GM18870 (cell line): ENCODE data around the gene SYTL3.
"Not testable (repeated sequence)": the region's sequence is repeated elsewhere in the genome, so short reads cannot be mapped to it uniquely, and the experiment has no call there.

Experiments
- ATAC-seq: cut with Tn5 transposase; IDR thresholded peaks from one replicate; pipeline ENCODE4 v1.9.1; 2021; ENCODE audit warnings: moderate library complexity; ENCODE audit not compliant: unreplicated experiment

Gene SYTL3

DNA sequence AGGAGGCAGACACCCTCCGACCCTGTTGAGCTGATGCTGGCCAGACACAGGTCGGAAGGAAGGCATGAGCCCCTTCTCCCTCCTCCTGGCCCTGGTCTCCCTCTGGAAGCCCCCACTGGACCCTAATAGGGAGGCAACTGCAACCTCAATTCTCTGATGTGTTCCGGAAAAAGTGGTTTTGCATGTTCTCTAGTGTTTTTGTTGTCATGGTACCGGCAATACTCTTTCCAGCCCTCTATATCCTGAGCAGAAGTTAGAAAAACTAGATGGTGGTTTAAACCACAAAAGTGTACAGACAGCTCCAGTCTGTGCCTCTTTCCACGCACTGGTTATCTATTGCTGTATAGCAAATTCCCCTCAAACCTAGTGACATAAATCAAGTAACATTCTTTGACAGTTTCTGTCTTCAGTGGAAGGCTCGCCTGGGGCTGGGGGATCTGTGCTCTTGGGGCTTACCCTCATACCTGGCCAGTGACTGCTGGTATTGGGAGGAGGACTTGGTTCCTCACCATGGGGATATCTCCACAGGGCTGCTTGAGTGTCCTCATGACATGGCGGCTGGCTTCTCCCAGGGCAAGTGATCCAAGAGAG is 37.0 kb downstream of the SYTL3 start:
- ATAC-seq, result peak; percentile 70

- no peak for ATAC-seq
These were observed 37.7 kb downstream of the SYTL3 start for GRCh38 chr6:158687506-158687905.

DNA sequence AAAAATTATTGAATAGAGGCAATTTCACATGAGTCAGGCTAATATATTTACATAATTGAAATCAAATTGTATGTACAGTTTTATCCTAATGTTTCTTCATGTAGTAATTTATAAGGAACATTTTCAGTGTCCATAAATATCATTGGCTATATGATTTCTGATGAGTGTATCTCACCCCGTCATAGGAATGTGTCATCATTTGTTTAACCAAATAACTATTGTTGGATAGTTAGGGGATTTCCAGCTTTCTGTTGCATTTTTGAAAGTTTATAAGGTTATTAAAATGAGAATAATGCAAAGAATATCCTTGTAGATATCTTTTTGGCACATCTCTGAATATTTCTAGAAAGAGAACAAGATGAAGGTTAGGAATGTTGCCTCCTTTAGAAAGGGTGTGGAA is 39.0 kb downstream of the SYTL3 start:
- ATAC-seq, result no peak

DNA sequence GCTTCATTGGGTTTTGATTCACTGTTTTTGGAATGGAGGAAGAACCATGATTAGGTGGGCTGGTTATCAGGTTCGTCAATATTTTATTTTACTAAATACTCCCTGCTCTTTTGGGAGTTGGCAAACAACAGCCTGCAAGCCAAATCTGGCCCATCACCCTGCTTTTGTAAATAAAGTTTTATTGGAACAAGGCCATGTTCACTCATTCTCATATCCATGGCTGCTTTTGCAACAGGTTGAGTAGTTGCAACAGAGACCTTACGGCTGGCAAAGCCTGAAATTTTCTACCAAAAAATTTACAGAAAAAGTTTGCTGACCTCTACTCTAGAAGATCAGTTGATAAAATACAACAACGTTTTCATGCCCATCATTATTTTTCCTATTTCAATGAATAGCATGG is 45.1 kb downstream of the SYTL3 start:
- ATAC-seq, result no peak

DNA sequence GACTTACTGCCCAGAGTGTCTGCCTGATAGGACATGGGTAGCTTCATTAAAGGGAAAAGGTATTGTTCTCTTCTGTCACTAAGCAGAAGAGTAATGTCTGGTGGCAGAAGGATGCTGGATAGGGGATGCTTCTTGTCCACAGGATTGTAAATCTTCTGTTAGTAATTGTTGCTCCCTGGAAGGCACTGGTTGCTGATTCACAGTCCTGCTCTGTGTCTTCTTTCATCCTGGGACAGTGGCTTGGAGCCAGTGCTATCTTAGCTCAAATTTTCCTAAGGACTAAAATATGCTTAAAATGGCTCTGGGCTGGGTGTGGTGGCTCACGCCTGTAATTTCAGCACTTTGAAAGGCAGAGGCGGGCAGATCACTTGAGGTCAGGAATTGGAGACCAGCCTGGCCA is 48.0 kb downstream of the SYTL3 start:
- no peak for ATAC-seq

- ATAC-seq, result no peak
These were observed 49.1 kb downstream of the SYTL3 start for GRCh38 chr6:158698931-158699330.

DNA sequence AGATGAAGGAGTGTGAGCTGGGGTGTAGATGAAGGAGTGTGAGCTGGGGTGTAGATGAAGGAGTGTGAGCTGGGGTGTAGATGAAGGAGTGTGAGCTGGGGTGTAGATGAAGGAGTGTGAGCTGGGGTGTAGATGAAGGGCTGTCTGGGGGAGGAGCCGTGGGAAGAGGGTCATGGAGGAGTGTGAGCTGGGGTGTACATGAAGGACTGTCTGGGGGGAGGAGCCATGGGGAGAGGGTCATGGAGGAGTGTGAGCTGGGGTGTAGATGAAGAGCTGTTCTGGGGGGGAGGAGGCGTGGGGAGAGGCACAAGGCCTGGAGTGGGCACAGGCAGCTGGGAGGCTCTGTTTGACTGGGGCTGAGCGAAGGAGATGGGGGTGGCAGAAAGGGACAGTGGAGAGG is 51.4 kb downstream of the SYTL3 start:
- ATAC-seq, result not testable (repeated sequence)

GRCh38 chr6:158703111-158703836 is 53.4 kb downstream of the SYTL3 start:
- no peak for ATAC-seq

DNA sequence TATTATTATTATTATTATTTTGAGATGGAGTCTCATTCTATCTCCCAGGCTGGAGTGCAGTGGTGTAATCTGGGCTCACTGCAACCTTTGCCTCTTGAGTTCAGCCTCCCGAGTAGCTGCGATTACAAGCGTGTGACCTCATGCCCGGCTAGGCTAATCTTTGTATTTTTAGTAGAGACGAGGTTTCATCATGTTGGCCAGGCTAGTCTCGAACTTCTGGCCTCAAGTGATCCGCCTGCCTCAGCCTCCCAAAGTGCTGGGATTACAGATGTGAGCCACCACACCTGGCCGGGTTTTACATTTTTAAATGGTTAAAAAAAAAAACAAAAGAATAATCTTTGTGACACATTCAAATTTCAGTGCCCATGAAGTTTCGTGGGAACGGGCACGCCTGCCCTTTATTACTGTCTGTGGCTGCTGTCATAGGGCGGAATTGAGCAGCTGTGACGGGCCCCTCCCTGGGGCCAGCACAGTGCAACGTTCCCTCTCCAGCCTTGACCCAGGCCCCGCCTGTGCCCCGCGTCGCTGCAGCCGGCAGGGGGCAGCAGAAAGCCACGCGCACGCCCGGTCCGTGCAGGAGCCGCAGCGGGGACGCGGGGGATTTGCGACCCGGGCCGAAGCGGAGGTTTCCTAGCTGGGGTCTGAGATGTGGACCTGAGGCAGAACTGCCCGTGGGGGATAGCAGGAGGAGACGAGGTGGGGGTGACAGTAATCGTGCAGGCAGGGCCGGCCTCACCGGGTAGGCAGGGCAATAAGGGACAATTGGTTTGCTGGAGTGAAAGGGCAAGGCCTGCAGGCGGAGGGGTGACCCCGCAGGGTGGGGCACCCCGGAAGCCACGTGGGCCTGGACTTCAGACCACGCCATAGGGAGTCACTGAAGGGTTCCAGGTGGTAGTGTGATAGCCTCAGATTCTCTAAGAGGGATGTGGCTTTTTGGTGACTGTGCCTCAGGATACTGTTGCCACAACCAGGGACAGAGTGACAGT is 54.3 kb downstream of the SYTL3 start:
- peak; percentile 82 for ATAC-seq

GRCh38 chr6:158705386-158706126 is 55.7 kb downstream of the SYTL3 start:
- no peak for ATAC-seq

- no peak for ATAC-seq
These were observed 56.6 kb downstream of the SYTL3 start for GRCh38 chr6:158706369-158706982.

GRCh38 chr6:158707120-158707820 is 57.4 kb downstream of the SYTL3 start:
- ATAC-seq, result no peak

- no peak for ATAC-seq
These were observed 58.0 kb downstream of the SYTL3 start for GRCh38 chr6:158707821-158708195.

GRCh38 chr6:158708239-158708638 is 58.4 kb downstream of the SYTL3 start:
- no peak for ATAC-seq

- ATAC-seq, result no peak
These were observed 60.0 kb downstream of the SYTL3 start for GRCh38 chr6:158709809-158710208.

DNA sequence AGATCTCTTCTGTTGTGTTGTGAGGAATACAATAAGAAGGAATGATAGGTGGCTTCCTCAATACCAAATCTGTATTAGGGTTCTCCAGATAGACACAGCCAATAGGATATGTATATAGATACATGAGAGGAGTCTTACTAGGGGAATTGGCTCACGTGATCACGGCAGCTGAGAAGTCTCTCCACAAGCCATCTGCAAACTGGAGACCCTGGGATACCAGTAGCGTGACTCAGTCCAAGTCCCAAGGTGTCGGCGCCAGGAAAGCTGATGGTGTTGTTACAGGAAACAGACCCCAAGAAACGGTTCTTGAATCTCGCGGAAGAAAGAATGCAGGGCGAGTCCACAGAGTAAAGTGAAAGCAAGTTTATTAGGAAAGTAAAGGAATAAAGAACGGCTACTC is 61.4 kb downstream of the SYTL3 start:
- no peak for ATAC-seq

DNA sequence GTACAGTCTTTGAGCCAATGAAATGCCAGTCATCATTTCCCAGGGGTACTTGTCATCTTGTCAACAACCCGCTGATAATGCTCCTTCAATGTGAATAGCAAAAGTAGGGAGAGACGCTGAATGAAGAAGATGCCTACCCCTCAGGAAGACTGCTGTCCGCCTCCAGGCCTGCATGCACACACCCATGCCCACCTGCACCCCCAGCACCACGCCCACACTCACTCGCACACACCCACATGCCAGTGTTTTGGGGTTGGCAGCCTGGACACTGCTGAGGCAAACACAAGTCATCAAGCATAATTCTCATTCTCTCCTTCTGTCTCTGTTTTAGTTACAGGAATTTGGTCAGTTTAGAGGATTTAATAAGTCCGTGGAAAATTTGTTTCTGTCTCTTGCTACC is 63.6 kb downstream of the SYTL3 start:
- no peak for ATAC-seq

GRCh38 chr6:158714706-158715105 is 64.9 kb downstream of the SYTL3 start:
- ATAC-seq, result no peak

GRCh38 chr6:158715330-158716311 is 65.8 kb downstream of the SYTL3 start:
- ATAC-seq, result peak; percentile 63
